Colonic mucosa (tissue), 4 donors: ENCODE results near the gene CACNA1H. TPM values are rescaled to one million over a fixed set of nuclear protein-coding genes. Genes with fewer than 3 reads are reported as not detected.
A peak's percentile ranks its signal among the peaks of the same experiment; 100 is the strongest.

Experiments used
- DNase-seq: peaks from one replicate; pipeline ENCODE4 v3.0.0-alpha.2; 2020
- H3K27ac ChIP-seq: fragments of 200-600 bp; one replicate; pipeline ENCODE4 v1.8.0; 2021
- H3K27me3 ChIP-seq: fragments of 200-600 bp; one replicate; pipeline ENCODE4 v1.8.0; 2021
- H3K36me3 ChIP-seq: fragments of 200-600 bp; one replicate; pipeline ENCODE4 v1.8.0; 2021
- H3K4me1 ChIP-seq: fragments of 200-600 bp; one replicate; pipeline ENCODE4 v1.8.0; 2021; ENCODE audit warnings: mild to moderate bottlenecking
- H3K4me3 ChIP-seq: fragments of 200-600 bp; one replicate; pipeline ENCODE4 v1.8.0; 2021
- H3K9ac ChIP-seq, 2 donors: one replicate each; pipeline ENCODE4 v1.7.0; 2013; ENCODE audit warnings: control low read depth in 2 of 2, low read depth in 2 of 2, low read length in 2 of 2
- H3K9me3 ChIP-seq: fragments of 200-600 bp; one replicate; pipeline ENCODE4 v1.8.0; 2021
- intact Hi-C: fragments of 100-400 bp; cut with DNase I; formaldehyde crosslinking; loops from one replicate; pipeline ENCODE4 v1.14.1; 2022
- total RNA-seq, 2 donors: library from RNA; stranded (reverse); fragmentation: NEBNext Ultra II Directional in 1 of 2; extraction: Animal tissue kit (Norgen Biotek cat#: 25700) in 1 of 2; gene quantifications; one replicate each; pipeline ENCODE4 v1.2.1, GENCODE V29; 2021
- TF ChIP-seq, protein P1 (sequence below): fragments of 200-600 bp; IDR thresholded peaks from one replicate; pipeline ENCODE4 v1.8.0; 2022; ENCODE audit warnings: antibody characterized with exemption, mild to moderate bottlenecking
- donor health status: healthy.
- donor health status: DM: no; HTN: no; CAD: no.
- donor health status: DM: no; HTN: no; CAD: no.

Gene CACNA1H
- total RNA-seq, 2 donors from 2014 or later: 2.1 to 14.6 TPM

DNA sequence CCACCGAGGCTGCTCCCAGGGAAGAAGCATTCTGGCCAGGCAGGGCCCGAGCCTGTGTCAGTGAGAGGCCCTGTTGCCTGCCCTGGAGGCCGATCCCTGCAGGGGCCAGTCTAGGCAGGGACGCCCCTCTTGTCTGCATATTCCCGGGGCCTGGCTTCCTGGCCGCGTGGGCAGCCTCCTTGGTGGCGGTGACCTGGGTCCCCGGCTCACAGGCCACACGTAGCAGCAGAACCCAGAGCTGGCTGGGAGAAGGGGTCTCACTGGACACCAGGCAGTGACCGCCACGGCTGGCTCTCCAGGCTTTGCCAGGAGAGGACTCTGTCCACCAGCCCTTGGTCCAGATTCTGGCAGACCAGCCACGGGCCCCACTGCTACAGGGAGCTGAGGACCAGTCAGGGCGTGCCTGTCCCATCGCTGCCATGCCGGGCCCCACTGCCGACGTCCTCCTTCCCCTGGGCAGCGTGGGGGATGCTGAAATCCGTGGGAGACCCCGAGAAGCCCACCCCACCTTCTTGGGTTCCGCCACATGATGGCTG lies 3.7 kb upstream of the CACNA1H start:
- H3K9me3 ChIP-seq: no peaks in the 10 kb centered on the region
- intact Hi-C loops: no loop called here
- TF ChIP-seq, protein P1, sequence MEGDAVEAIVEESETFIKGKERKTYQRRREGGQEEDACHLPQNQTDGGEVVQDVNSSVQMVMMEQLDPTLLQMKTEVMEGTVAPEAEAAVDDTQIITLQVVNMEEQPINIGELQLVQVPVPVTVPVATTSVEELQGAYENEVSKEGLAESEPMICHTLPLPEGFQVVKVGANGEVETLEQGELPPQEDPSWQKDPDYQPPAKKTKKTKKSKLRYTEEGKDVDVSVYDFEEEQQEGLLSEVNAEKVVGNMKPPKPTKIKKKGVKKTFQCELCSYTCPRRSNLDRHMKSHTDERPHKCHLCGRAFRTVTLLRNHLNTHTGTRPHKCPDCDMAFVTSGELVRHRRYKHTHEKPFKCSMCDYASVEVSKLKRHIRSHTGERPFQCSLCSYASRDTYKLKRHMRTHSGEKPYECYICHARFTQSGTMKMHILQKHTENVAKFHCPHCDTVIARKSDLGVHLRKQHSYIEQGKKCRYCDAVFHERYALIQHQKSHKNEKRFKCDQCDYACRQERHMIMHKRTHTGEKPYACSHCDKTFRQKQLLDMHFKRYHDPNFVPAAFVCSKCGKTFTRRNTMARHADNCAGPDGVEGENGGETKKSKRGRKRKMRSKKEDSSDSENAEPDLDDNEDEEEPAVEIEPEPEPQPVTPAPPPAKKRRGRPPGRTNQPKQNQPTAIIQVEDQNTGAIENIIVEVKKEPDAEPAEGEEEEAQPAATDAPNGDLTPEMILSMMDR: no peak
- no peak for DNase-seq
- no peak overlapping the region for H3K4me3 ChIP-seq
- no peaks in the 10 kb centered on the region for H3K36me3 ChIP-seq
- H3K9ac ChIP-seq: no peak overlapping the region
- H3K4me1 ChIP-seq: no peaks in the 10 kb centered on the region
- H3K27me3 ChIP-seq: peaks cover 17% of the 10 kb centered on the region
- H3K27ac ChIP-seq: no peak overlapping the region

DNA sequence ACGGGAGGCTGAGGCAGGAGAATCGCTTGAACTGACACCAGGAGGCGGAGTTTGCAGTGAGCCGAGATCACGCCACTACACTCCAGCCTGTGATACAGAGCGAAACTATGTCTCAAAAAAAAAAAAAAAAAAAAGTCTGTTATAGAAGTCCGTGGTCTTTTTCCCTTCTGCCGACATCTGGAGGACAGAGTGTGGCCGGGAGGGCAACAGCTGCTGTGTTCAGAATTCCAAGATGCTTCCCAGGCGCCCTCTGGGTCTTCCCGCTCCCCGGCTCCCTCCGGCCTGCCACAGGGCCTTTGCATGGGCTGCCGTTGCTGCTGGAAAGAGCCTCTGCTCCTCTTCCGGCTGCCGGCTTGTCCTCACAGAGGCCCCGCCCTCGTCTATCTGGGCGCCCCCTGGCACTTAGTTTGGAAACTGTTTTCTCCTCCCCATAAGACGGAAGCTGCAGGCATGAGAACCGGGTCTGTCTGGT lies 2.4 kb upstream of the CACNA1H start:
- H3K4me1 ChIP-seq: no peaks in the 10 kb centered on the region
- H3K9ac ChIP-seq: no peak overlapping the region
- DNase-seq: no peak
- H3K36me3 ChIP-seq: no peaks in the 10 kb centered on the region
- no peaks in the 10 kb centered on the region for H3K9me3 ChIP-seq
- H3K27me3 ChIP-seq: peaks cover 31% of the 10 kb centered on the region
- TF ChIP-seq, protein P1: no peak
- H3K27ac ChIP-seq: no peak overlapping the region
- intact Hi-C loops: no loop called here
- no peak overlapping the region for H3K4me3 ChIP-seq

DNA sequence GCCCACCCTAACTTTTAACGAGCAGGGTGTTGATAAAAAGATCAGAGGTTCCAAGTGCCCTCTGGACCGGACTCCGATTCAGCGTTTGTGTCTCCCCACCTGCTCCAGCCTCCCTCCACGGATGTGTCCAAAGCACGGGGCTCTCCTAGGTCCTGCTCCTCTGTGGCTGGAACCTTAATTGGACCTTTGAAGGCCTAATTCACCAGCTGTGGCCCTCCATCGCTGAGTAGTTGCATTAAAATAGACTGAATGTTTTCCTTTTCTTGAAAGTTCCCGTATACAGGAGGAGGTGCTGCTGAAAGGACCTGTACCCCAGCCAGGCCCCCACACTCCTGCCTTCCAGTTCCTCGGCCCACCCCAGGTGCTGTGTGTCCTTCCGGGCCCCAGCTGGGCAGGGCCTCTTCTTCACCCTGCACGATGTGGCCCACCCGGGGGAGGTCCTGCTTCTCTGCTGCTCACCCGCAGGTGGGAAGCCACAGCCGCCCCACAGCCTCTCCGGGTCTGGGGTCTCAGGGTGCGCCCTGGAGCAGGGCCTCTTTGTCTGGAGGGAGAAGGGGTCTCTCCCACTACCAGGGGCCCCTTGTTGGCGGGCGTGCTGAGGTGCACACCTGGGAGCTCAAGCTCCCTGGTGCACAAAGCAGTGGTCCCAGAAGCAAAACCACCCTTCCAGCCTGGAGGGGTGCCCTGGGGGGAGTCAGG lies 1.3 kb upstream of the CACNA1H start:
- no peak for DNase-seq
- TF ChIP-seq, protein P1: no peak

DNA sequence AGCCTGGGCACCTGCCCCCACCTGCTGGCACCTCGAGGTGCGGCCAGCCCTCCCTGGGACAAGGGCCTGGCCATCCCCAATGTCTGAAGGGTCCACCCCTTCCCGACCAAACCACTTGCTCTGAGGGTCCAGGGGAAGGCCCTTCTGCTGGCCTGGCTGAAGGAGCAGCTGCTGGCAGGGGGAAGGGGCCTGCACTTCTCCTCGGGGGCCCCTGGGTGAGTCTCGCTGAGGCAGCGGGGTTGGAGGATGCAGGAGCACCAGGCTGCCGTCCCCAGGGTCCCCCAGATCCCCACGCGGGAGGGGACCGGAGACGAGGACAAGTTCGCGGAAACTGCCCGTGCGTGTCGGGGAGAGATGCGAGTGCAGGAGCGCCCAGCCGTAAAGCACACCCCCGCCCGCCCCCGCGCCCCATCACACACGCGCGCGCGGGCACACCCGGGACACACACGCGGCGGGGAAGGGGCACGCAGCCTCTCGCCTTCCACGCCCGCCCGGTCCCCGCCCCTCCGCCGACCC lies 725 bp upstream of the CACNA1H start:
- H3K9ac ChIP-seq: no peak overlapping the region
- H3K4me1 ChIP-seq: no peaks in the 10 kb centered on the region
- no peaks in the 10 kb centered on the region for H3K36me3 ChIP-seq
- DNase-seq: no peak
- TF ChIP-seq, protein P1: no peak
- intact Hi-C loops: no loop called here
- no peaks in the 10 kb centered on the region for H3K9me3 ChIP-seq
- H3K4me3 ChIP-seq: peak overlapping the region; percentile 17
- no peak overlapping the region for H3K27ac ChIP-seq
- H3K27me3 ChIP-seq: peaks cover 38% of the 10 kb centered on the region

More for the DNA sequence above, 1.3 kb upstream of the CACNA1H start:
- H3K4me1 ChIP-seq: no peaks in the 10 kb centered on the region
- peaks cover 38% of the 10 kb centered on the region for H3K27me3 ChIP-seq
- H3K36me3 ChIP-seq: no peaks in the 10 kb centered on the region
- no peak overlapping the region for H3K27ac ChIP-seq
- H3K9me3 ChIP-seq: no peaks in the 10 kb centered on the region
- no peak overlapping the region for H3K9ac ChIP-seq
- intact Hi-C loops: no loop called here
- H3K4me3 ChIP-seq: no peak overlapping the region

DNA sequence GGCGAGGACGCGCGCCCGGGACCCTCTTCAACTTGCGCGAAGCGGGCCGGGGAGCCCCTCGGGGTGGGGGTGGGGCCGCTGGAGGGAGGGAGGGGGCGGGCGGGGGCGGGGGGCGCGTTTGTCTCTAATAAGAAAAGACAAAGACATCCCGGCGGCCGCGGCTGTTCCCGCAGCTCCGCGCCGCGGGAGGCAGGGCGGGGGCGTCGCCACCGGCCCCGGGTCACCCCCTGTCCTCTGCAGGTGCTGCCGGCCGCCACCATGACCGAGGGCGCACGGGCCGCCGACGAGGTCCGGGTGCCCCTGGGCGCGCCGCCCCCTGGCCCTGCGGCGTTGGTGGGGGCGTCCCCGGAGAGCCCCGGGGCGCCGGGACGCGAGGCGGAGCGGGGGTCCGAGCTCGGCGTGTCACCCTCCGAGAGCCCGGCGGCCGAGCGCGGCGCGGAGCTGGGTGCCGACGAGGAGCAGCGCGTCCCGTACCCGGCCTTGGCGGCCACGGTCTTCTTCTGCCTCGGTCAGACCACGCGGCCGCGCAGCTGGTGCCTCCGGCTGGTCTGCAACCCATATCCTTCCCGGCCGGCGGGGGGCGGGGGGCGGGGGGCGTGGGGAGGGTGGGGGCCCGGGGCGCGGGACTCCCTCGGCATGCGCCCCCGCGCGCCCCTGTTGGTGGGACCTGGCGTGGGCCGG lies 714 bp downstream of the CACNA1H start:
- no peaks in the 10 kb centered on the region for H3K36me3 ChIP-seq
- intact Hi-C loops: no loop called here
- H3K27ac ChIP-seq: peak overlapping the region; percentile 67
- no peaks in the 10 kb centered on the region for H3K9me3 ChIP-seq
- peak overlapping the region in 1 of 2 donors; percentile 24 for H3K9ac ChIP-seq
- no peak for DNase-seq
- TF ChIP-seq, protein P1: no peak
- peak overlapping the region; percentile 19 for H3K4me3 ChIP-seq
- H3K27me3 ChIP-seq: peaks cover 42% of the 10 kb centered on the region
- no peaks in the 10 kb centered on the region for H3K4me1 ChIP-seq
